Brain pericyte (primary cell): ENCODE results near the gene MIA2.
"Not testable (repeated sequence)": the region's sequence is repeated elsewhere in the genome, so short reads cannot be mapped to it uniquely, and the experiment has no call there.

Experiments used
- DNase-seq: peaks from one replicate; pipeline ENCODE4 v3.0.0-alpha.2; 2012; ENCODE audit warnings: low read depth, low spot score

MIA2 gene

GRCh38 chr14:39229601-39230110 is 4.1 kb upstream of the MIA2 start:
- no peak for DNase-seq

- no peak for DNase-seq
Observed at GRCh38 chr14:39230416-39231035, 3.2 kb upstream of the MIA2 start.

- DNase-seq = not testable (repeated sequence)
Observed at GRCh38 chr14:39231751-39232553, 1.8 kb upstream of the MIA2 start.

GRCh38 chr14:39232554-39233415 is 930 bp upstream of the MIA2 start:
- no peak for DNase-seq

- not testable (repeated sequence) for DNase-seq
Observed at GRCh38 chr14:39234986-39235385, 1.3 kb downstream of the MIA2 start.

GRCh38 chr14:39235466-39235865 is 1.8 kb downstream of the MIA2 start:
- not testable (repeated sequence) for DNase-seq

GRCh38 chr14:39240769-39241168 is 7.1 kb downstream of the MIA2 start:
- DNase-seq = no peak

GRCh38 chr14:39241637-39242036 is 7.9 kb downstream of the MIA2 start:
- DNase-seq = no peak

- no peak for DNase-seq
Observed at GRCh38 chr14:39243831-39244230, 10.1 kb downstream of the MIA2 start.

GRCh38 chr14:39246618-39247017 is 12.9 kb downstream of the MIA2 start:
- DNase-seq = no peak

GRCh38 chr14:39247256-39247655 is 13.5 kb downstream of the MIA2 start:
- DNase-seq = no peak

- no peak for DNase-seq
Observed at GRCh38 chr14:39251547-39251946, 17.8 kb downstream of the MIA2 start.

- DNase-seq = not testable (repeated sequence)
Observed at GRCh38 chr14:39257388-39257787, 23.7 kb downstream of the MIA2 start.

- no peak for DNase-seq
Observed at GRCh38 chr14:39258782-39259545, 25.2 kb downstream of the MIA2 start.

- DNase-seq = not testable (repeated sequence)
Observed at GRCh38 chr14:39260161-39260560, 26.4 kb downstream of the MIA2 start.

GRCh38 chr14:39262214-39262613 is 28.5 kb downstream of the MIA2 start:
- DNase-seq = not testable (repeated sequence)

GRCh38 chr14:39264057-39264456 is 30.3 kb downstream of the MIA2 start:
- DNase-seq = no peak

GRCh38 chr14:39264558-39264957 is 30.8 kb downstream of the MIA2 start:
- no peak for DNase-seq

GRCh38 chr14:39265033-39265432 is 31.3 kb downstream of the MIA2 start:
- DNase-seq = no peak

- DNase-seq = no peak
Observed at GRCh38 chr14:39265806-39266524, 32.2 kb downstream of the MIA2 start.

- peak; percentile 30 for DNase-seq
Observed at GRCh38 chr14:39266525-39266870, 32.8 kb downstream of the MIA2 start.
